WTC11 (cell line): Measurements from ENCODE around the gene RPL12. TPM values are rescaled to one million over a fixed set of nuclear protein-coding genes. Genes with fewer than 3 reads are reported as not detected.
A peak's percentile ranks its signal among the peaks of the same experiment; 100 is the strongest.

Source experiments
- ATAC-seq: fragments of 200-7000 bp; cut with Tn5 transposase; 2 replicates; pipeline ENCODE4 v1.10.0; 2021; ENCODE audit warnings: mild to moderate bottlenecking, moderate library complexity
- CTCF ChIA-PET: fragments of 300-600 bp; sonication (Branson Sonifier 250); formaldehyde crosslinking; loops from one replicate; lab custom pipeline; 2021; ENCODE audit warnings: antibody characterized with exemption; lab: Charles Lee
- POLR2A ChIA-PET: fragments of 350-600 bp; sonication (Branson Sonifier 250); formaldehyde crosslinking; loops from one replicate; lab custom pipeline; 2021; ENCODE audit warnings: antibody characterized with exemption; lab: Charles Lee
- DNase-seq: peaks from one replicate; pipeline ENCODE4 v3.0.0; 2021; ENCODE audit warnings: low spot score
- H3K27ac Mint-ChIP-seq: 2 replicates; pipeline ENCODE4 v1.8.0; 2021; ENCODE audit warnings: mixed read lengths
- H3K27me3 Mint-ChIP-seq: 2 replicates; pipeline ENCODE4 v1.8.0; 2021; ENCODE audit warnings: low read depth, mild to moderate bottlenecking, moderate library complexity, mixed read lengths
- H3K36me3 Mint-ChIP-seq: 2 replicates; pipeline ENCODE4 v1.8.0; 2021; ENCODE audit warnings: mixed read lengths
- H3K4me1 Mint-ChIP-seq: 2 replicates; pipeline ENCODE4 v1.8.0; 2022; ENCODE audit warnings: mixed read lengths
- H3K4me3 Mint-ChIP-seq: 2 replicates; pipeline ENCODE4 v1.8.0; 2021; ENCODE audit warnings: mild to moderate bottlenecking, moderate library complexity, mixed read lengths
- H3K9me3 Mint-ChIP-seq: 2 replicates; pipeline ENCODE4 v1.8.0; 2021; ENCODE audit warnings: mixed read lengths
- AFF4 ChIP-seq: sonication (generic); formaldehyde crosslinking; IDR thresholded peaks from 2 replicates; pipeline ENCODE4 v1.8.1; 2023; ENCODE audit warnings: mild to moderate bottlenecking, missing genetic modification reagents, borderline replicate concordance
- ATF1 ChIP-seq: sonication (generic); formaldehyde crosslinking; IDR thresholded peaks from 2 replicates; pipeline ENCODE4 v1.8.1; 2023; ENCODE audit warnings: mild to moderate bottlenecking, moderate library complexity, missing genetic modification reagents
- CBFB ChIP-seq: sonication (generic); formaldehyde crosslinking; IDR thresholded peaks from 2 replicates; pipeline ENCODE4 v1.8.1; 2022; ENCODE audit warnings: mild to moderate bottlenecking, low read depth, missing genetic modification reagents
- EMX1 ChIP-seq: fragments of 250-450 bp; sonication (Bioruptor Pico); IDR thresholded peaks from 2 replicates; pipeline ENCODE4 v1.8.0; 2021; ENCODE audit warnings: mild to moderate bottlenecking
- ETV6 ChIP-seq: sonication (generic); formaldehyde crosslinking; IDR thresholded peaks from 2 replicates; pipeline ENCODE4 v1.8.1; 2022; ENCODE audit warnings: mild to moderate bottlenecking, missing genetic modification reagents
- FOXK1 ChIP-seq: sonication (generic); formaldehyde crosslinking; IDR thresholded peaks from 2 replicates; pipeline ENCODE4 v1.8.0; 2022; ENCODE audit warnings: mild to moderate bottlenecking, moderate library complexity, missing genetic modification reagents
- FOXP1 ChIP-seq: sonication (generic); formaldehyde crosslinking; IDR thresholded peaks from 2 replicates; pipeline ENCODE4 v1.8.0; 2022; ENCODE audit warnings: missing genetic modification reagents, mild to moderate bottlenecking, moderate library complexity, borderline replicate concordance
- GRHL2 ChIP-seq: fragments of 250-450 bp; sonication (Bioruptor Pico); IDR thresholded peaks from 2 replicates; pipeline ENCODE4 v1.8.0; 2022; ENCODE audit warnings: mild to moderate bottlenecking, moderate library complexity; ENCODE audit not compliant: insufficient replicate concordance, severe bottlenecking
- HMGA2 ChIP-seq: fragments of 250-450 bp; sonication (Bioruptor Pico); IDR thresholded peaks from 2 replicates; pipeline ENCODE4 v1.4.0; 2021; ENCODE audit warnings: mild to moderate bottlenecking, moderate library complexity
- JAZF1 ChIP-seq: fragments of 250-450 bp; sonication (Bioruptor Pico); IDR thresholded peaks from 2 replicates; pipeline ENCODE4 v1.9.0; 2021; ENCODE audit warnings: moderate library complexity, mild to moderate bottlenecking, inconsistent platforms
- JUN ChIP-seq: sonication (generic); formaldehyde crosslinking; IDR thresholded peaks from 2 replicates; pipeline ENCODE4 v1.8.0; 2023; ENCODE audit warnings: mild to moderate bottlenecking, missing genetic modification reagents
- KAT7 ChIP-seq: sonication (generic); formaldehyde crosslinking; IDR thresholded peaks from 2 replicates; pipeline ENCODE4 v1.8.1; 2023; ENCODE audit warnings: missing genetic modification reagents, mild to moderate bottlenecking, borderline replicate concordance
- NFATC4 ChIP-seq: fragments of 250-450 bp; sonication (Bioruptor Pico); IDR thresholded peaks from 2 replicates; pipeline ENCODE4 v1.9.0; 2021; ENCODE audit warnings: mild to moderate bottlenecking
- NFE2L1 ChIP-seq: sonication (generic); formaldehyde crosslinking; IDR thresholded peaks from 2 replicates; pipeline ENCODE4 v1.8.1; 2023; ENCODE audit warnings: missing genetic modification reagents
- NR1H2 ChIP-seq: sonication (generic); formaldehyde crosslinking; IDR thresholded peaks from 2 replicates; pipeline ENCODE4 v1.9.0; 2021; ENCODE audit warnings: mild to moderate bottlenecking, moderate library complexity, missing genetic modification reagents
- PRRX2 ChIP-seq: fragments of 250-450 bp; sonication (Bioruptor Pico); IDR thresholded peaks from 2 replicates; pipeline ENCODE4 v1.8.0; 2021; ENCODE audit warnings: mild to moderate bottlenecking
- RORB ChIP-seq: fragments of 250-450 bp; sonication (Bioruptor Pico); IDR thresholded peaks from 2 replicates; pipeline ENCODE4 v1.9.0; 2021; ENCODE audit warnings: mild to moderate bottlenecking
- SOX15 ChIP-seq: fragments of 250-450 bp; sonication (Bioruptor Pico); IDR thresholded peaks from 2 replicates; pipeline ENCODE4 v1.9.0; 2021; ENCODE audit warnings: mild to moderate bottlenecking
- TCF7 ChIP-seq: sonication (generic); formaldehyde crosslinking; IDR thresholded peaks from 2 replicates; pipeline ENCODE4 v1.8.0; 2022; ENCODE audit warnings: mild to moderate bottlenecking, low read depth, missing genetic modification reagents, moderate library complexity
- TEAD1 ChIP-seq: sonication (generic); formaldehyde crosslinking; IDR thresholded peaks from 2 replicates; pipeline ENCODE4 v1.8.0; 2022; ENCODE audit warnings: mild to moderate bottlenecking, missing genetic modification reagents
- TP53 ChIP-seq: sonication (generic); formaldehyde crosslinking; IDR thresholded peaks from 2 replicates; pipeline ENCODE4 v1.8.1; 2023; ENCODE audit warnings: mild to moderate bottlenecking, missing genetic modification reagents
- USF2 ChIP-seq: sonication (generic); formaldehyde crosslinking; IDR thresholded peaks from 2 replicates; pipeline ENCODE4 v1.8.1; 2023; ENCODE audit warnings: mild to moderate bottlenecking, missing genetic modification reagents, moderate library complexity
- ZNF121 ChIP-seq: sonication (generic); formaldehyde crosslinking; IDR thresholded peaks from 2 replicates; pipeline ENCODE4 v1.8.0; 2023; ENCODE audit warnings: missing genetic modification reagents
- ZNF263 ChIP-seq: sonication (generic); formaldehyde crosslinking; IDR thresholded peaks from 2 replicates; pipeline ENCODE4 v1.8.1; 2022; ENCODE audit warnings: low read depth, mild to moderate bottlenecking, moderate library complexity, missing genetic modification reagents
- ZNF396 ChIP-seq: fragments of 250-450 bp; sonication (Bioruptor Pico); IDR thresholded peaks from 2 replicates; pipeline ENCODE4 v1.8.0; 2021; ENCODE audit warnings: mild to moderate bottlenecking, moderate library complexity, borderline replicate concordance
- total RNA-seq: library from RNA; stranded (reverse); gene quantifications from 3 replicates; pipeline ENCODE4 v1.2.3, GENCODE V29; 2021
- TF ChIP-seq, protein P1 (sequence below): fragments of 250-450 bp; sonication (Bioruptor Pico); IDR thresholded peaks from 2 replicates; pipeline ENCODE4 v1.9.0; 2021; ENCODE audit warnings: mild to moderate bottlenecking, borderline replicate concordance

RPL12 gene
- total RNA-seq, 1 experiment from 2014 or later = 1,902 TPM

DNA sequence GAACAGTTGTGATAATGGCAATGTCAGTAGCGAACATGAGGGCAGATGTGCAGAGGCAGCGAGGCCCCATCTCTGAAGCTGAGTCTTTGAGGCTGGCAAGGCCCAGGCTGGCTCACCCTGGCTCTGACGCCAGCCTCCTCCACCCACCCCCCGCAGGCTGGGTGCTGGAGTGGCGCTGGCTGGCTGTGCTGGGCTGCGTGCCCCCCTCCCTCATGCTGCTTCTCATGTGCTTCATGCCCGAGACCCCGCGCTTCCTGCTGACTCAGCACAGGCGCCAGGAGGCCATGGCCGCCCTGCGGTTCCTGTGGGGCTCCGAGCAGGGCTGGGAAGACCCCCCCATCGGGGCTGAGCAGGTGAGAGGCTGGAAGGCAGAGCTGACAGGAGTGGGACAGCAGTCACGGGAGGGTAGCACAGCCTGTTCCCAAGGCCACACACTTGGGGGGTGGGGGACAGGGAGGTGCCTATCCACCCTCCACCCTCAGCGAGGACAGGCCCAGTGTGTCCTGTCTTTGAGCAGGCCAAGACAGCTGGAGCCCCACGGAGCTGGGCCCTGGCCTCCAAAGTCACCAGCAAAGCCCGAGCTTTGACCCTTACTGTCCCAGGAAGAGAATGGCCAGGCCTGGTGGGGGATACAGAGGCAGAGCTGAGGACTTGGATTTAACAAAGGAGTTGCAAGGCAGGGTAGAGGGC, 48.7 kb downstream of the RPL12 start:
- POLR2A ChIA-PET = interaction anchor here (0.6 kb wide), 1 partner anchor 967 kb away, joined by 5 read pairs; no protein-coding TSS in a partner anchor
- Mint-ChIP-seq H3K4me3 (no peak overlapping the region), H3K36me3 (peaks cover 6% of the 10 kb centered on the region; the same call in 1 of the 2 replicates)

GRCh38 chr9:127399736-127400269, 51.4 kb downstream of the RPL12 start:
- CTCF ChIA-PET = interaction anchor here (0.8 to 3.7 kb wide), 4 partner anchors 19 to 189 kb away, joined by 3 to 37 read pairs (median 4); no protein-coding TSS in a partner anchor
- POLR2A ChIA-PET = interaction anchor here (0.8 kb wide), 1 partner anchor 364 kb away, joined by 4 read pairs; no protein-coding TSS in a partner anchor

More for the DNA sequence above, 48.7 kb downstream of the RPL12 start:
- Mint-ChIP-seq H3K27ac (no peak overlapping the region), H3K4me1 (peaks cover 6% of the 10 kb centered on the region), H3K9me3 (no peaks in the 10 kb centered on the region), H3K27me3 (peaks cover 3% of the 10 kb centered on the region; the same call in 1 of the 2 replicates)
- ATAC-seq (no peak), DNase-seq (no peak)
- CTCF ChIA-PET = interaction anchor here (0.6 to 2.3 kb wide), 2 partner anchors 16 to 191 kb away, joined by 3 to 9 read pairs; no protein-coding TSS in a partner anchor
- TF ChIP-seq ZNF121 (CRISPR knock-in tag) (peak; percentile 50; the same call in 1 of the 2 replicates), TP53 (CRISPR knock-in tag) (no peak), NFATC4 (CRISPR knock-in tag) (no peak), ETV6 (CRISPR knock-in tag) (no peak), FOXK1 (no peak), GRHL2 (CRISPR knock-in tag) (no peak), HMGA2 (CRISPR knock-in tag) (no peak), JAZF1 (CRISPR knock-in tag) (no peak), FOXP1 (CRISPR knock-in tag) (no peak)

More at GRCh38 chr9:127399736-127400269, 51.4 kb downstream of the RPL12 start:
- no peak overlapping the region for H3K4me3 Mint-ChIP-seq
- no peaks in the 10 kb centered on the region for H3K36me3 Mint-ChIP-seq
- no peak for DNase-seq
- no peak for TF ChIP-seq AFF4 (CRISPR knock-in tag)
- no peak for TF ChIP-seq NFE2L1
- TF ChIP-seq SOX15 (CRISPR knock-in tag) = no peak
- TF ChIP-seq KAT7 = no peak
- TF ChIP-seq FOXK1 = no peak
- no peak for TF ChIP-seq ZNF263 (CRISPR knock-in tag)
- no peak for TF ChIP-seq TCF7 (CRISPR knock-in tag)
- TF ChIP-seq TEAD1 (CRISPR knock-in tag) = no peak
- no peak for TF ChIP-seq CBFB (CRISPR knock-in tag)
- no peak for TF ChIP-seq JUN (CRISPR knock-in tag)
- TF ChIP-seq NFATC4 (CRISPR knock-in tag) = no peak
- no peak for TF ChIP-seq PRRX2 (CRISPR knock-in tag)
- TF ChIP-seq ZNF396 (CRISPR knock-in tag) = no peak
- TF ChIP-seq ATF1 (CRISPR knock-in tag) = no peak
- no peak for TF ChIP-seq RORB (CRISPR knock-in tag)
- no peak for TF ChIP-seq EMX1
- TF ChIP-seq, protein P1, sequence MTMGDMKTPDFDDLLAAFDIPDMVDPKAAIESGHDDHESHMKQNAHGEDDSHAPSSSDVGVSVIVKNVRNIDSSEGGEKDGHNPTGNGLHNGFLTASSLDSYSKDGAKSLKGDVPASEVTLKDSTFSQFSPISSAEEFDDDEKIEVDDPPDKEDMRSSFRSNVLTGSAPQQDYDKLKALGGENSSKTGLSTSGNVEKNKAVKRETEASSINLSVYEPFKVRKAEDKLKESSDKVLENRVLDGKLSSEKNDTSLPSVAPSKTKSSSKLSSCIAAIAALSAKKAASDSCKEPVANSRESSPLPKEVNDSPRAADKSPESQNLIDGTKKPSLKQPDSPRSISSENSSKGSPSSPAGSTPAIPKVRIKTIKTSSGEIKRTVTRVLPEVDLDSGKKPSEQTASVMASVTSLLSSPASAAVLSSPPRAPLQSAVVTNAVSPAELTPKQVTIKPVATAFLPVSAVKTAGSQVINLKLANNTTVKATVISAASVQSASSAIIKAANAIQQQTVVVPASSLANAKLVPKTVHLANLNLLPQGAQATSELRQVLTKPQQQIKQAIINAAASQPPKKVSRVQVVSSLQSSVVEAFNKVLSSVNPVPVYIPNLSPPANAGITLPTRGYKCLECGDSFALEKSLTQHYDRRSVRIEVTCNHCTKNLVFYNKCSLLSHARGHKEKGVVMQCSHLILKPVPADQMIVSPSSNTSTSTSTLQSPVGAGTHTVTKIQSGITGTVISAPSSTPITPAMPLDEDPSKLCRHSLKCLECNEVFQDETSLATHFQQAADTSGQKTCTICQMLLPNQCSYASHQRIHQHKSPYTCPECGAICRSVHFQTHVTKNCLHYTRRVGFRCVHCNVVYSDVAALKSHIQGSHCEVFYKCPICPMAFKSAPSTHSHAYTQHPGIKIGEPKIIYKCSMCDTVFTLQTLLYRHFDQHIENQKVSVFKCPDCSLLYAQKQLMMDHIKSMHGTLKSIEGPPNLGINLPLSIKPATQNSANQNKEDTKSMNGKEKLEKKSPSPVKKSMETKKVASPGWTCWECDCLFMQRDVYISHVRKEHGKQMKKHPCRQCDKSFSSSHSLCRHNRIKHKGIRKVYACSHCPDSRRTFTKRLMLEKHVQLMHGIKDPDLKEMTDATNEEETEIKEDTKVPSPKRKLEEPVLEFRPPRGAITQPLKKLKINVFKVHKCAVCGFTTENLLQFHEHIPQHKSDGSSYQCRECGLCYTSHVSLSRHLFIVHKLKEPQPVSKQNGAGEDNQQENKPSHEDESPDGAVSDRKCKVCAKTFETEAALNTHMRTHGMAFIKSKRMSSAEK (CRISPR knock-in tag) = no peak
- no peak for TF ChIP-seq USF2 (CRISPR knock-in tag)
- no peak for TF ChIP-seq NR1H2
- no peak overlapping the region for H3K27ac Mint-ChIP-seq
- peaks cover 13% of the 10 kb centered on the region for H3K4me1 Mint-ChIP-seq
- no peak for ATAC-seq
- peaks cover 14% of the 10 kb centered on the region for H3K27me3 Mint-ChIP-seq
- no peaks in the 10 kb centered on the region for H3K9me3 Mint-ChIP-seq
